MG63 (cell line): ENCODE measurements around the gene KIF18B. TPM values are rescaled to one million over a fixed set of nuclear protein-coding genes. Genes with fewer than 3 reads are reported as not detected.

Experiments used
- DNase-seq: peaks from one replicate; pipeline ENCODE4 v3.0.0-alpha.2; 2020
- H3K27me3 ChIP-seq: fragments of 250-450 bp; sonication (Bioruptor Pico); 2 replicates; pipeline ENCODE4 v1.5.1; 2020; ENCODE audit warnings: mild to moderate bottlenecking, moderate library complexity
- H3K36me3 ChIP-seq: fragments of 250-450 bp; sonication (Bioruptor Pico); 2 replicates; pipeline ENCODE4 v1.5.1; 2020; ENCODE audit warnings: mild to moderate bottlenecking, moderate library complexity
- H3K4me3 ChIP-seq: fragments of 250-450 bp; sonication (Bioruptor Pico); 2 replicates; pipeline ENCODE4 v1.5.1; 2020; ENCODE audit warnings: mild to moderate bottlenecking, moderate library complexity
- H3K9me3 ChIP-seq: fragments of 250-450 bp; sonication (Bioruptor Pico); 2 replicates; pipeline ENCODE4 v1.5.1; 2020; ENCODE audit warnings: mild to moderate bottlenecking, moderate library complexity
- total RNA-seq: library from RNA; depleted of rRNA; stranded (reverse); fragments of >200 nt; shearing (Covaris generic); gene quantifications from 2 replicates; pipeline ENCODE4 v1.2.3, GENCODE V29; 2014; ENCODE audit warnings: low replicate concordance; rRNA removed

KIF18B gene
- total RNA-seq, 1 experiment from 2014 or later, result 21.6 TPM

DNA sequence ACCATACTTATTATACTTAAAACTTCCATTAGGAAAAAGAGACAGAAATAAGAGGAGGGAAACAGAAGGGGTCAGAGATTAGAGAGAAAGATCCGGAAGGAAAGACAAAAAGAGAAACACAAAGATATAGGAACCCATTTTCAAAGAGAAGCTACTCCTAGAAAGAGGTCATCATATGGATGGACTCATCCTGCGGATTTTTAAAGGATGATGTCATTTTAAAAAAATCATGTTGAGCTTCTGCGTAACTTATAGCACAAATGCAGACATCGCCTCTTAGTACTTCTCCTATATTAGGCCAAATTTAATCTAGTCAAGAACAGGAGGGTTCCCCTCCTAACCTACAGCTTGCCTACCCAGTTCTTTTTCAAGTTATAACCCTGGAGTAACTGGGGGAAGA, 66.4 kb downstream of the KIF18B start:
- no peak for DNase-seq
- peaks cover 93% of the 10 kb centered on the region for H3K36me3 ChIP-seq
- no peaks in the 10 kb centered on the region for H3K27me3 ChIP-seq
- no peak overlapping the region for H3K4me3 ChIP-seq
- H3K9me3 ChIP-seq, result no peaks in the 10 kb centered on the region

DNA sequence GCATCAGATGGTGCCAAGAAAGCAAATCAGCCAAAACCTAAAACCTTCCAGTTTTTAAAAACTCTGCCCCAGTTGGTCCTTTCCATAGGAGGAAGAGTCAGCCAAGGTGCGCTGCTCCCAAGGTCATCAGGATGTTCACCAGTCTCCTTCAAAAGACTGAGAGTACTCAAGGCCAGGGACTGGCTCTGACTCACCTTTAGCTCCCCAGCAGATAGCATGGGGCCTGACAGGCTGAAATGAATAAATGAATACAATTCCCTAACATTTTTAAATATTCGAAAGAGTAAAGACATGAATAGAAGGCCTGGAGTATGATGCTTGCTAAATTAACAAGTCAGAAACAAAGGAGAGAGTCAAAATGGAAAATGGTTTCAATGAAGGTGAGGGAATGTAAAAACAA, 67.5 kb downstream of the KIF18B start:
- no peaks in the 10 kb centered on the region for H3K9me3 ChIP-seq
- no peak overlapping the region for H3K4me3 ChIP-seq
- peaks cover 95% of the 10 kb centered on the region for H3K36me3 ChIP-seq
- no peak for DNase-seq
- H3K27me3 ChIP-seq, result no peaks in the 10 kb centered on the region

DNA sequence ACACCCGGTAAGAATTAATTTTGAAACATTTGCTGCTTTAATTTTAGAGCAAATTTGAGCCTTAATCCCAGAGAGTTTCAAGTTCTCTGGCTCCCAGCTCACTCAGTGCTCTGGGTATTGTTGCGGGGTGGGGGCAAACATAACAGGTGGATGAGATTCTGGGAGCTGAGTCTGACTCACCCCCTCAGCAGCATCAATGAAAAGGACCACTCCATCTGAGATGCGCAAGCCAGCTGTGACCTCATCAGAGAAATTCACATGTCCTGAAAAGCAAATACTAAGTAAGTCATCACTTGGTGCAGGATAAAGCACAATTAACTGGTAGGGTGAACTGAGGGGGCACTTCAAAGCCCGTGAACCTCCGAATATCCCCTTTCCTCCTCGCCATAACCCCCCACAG, 68.2 kb downstream of the KIF18B start:
- DNase-seq, result no peak
- peaks cover 95% of the 10 kb centered on the region for H3K36me3 ChIP-seq
- H3K4me3 ChIP-seq, result no peak overlapping the region
- no peaks in the 10 kb centered on the region for H3K27me3 ChIP-seq
- H3K9me3 ChIP-seq, result no peaks in the 10 kb centered on the region

DNA sequence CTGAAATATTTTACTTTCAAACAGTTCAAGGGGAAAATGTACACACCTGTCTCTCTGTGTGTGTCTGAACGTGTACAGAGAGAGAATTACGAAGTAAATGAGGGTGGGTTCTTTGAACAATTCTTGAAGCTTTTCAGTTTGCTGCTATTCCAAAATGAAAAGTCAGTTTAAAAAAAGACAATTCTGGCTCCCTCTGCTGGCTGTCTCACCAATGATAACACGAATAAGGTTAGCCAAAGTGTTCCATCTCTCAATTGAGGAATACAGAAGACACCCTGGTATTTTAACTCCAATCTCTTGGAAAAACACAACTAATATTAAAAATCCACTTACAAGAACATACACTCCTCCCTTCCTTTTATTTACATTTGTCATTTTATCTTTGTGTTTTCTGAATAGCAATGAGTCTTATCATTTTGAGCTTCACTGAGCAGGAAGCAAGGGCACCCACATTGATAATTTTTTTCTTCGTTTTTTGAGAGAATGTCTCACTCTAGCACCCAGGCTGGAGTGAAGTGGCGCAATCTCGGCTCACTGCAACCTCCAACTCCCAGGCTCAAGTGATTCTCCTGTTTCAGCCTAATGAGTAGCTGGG, 68.8 kb downstream of the KIF18B start:
- H3K36me3 ChIP-seq, result peaks cover 92% of the 10 kb centered on the region
- no peak overlapping the region for H3K4me3 ChIP-seq
- no peak for DNase-seq
- H3K27me3 ChIP-seq, result no peaks in the 10 kb centered on the region
- H3K9me3 ChIP-seq, result no peaks in the 10 kb centered on the region

DNA sequence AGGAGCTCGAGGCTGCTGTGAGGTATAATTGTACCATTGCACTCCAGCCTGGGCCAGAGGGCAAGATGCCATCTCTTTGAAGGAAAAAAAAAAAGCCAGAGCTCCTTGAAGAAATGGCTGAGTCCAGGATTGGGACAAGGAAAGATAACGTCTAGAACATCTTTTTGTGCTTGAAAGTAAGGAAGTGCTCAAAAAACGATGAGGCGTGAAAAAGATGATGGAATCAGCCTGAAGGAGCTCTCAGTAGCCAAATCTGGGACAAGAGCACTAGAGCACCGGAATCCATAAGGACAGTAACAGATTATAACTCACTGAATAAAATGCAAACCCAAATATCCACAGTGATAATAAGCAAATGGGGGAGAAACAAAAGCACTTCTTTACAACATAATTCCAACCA, 70.5 kb downstream of the KIF18B start:
- Histone ChIP-seq H3K9me3 (no peaks in the 10 kb centered on the region), H3K4me3 (no peak overlapping the region), H3K27me3 (no peaks in the 10 kb centered on the region), H3K36me3 (peaks cover 90% of the 10 kb centered on the region)
- DNase-seq, result no peak

DNA sequence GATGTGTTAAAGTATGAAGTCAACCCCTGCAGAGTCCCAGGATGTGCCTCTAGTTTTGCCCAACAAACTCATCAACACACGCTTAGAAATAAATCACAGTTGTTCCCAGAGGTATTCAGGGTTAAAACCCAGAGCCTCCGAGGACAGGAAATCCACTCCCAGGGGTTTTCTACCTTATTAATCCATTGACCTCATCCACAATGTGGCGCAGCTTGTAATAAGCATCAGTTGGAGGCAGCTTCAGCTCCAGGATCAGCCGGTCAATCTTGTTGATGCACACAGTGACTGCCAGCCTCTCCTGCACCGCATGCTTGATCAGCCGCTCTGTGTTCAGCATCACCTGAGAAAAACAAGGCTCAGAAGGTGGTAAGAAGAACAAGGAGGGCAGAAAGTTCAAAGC, 71.8 kb downstream of the KIF18B start:
- H3K27me3 ChIP-seq, result no peaks in the 10 kb centered on the region
- H3K36me3 ChIP-seq, result peaks cover 90% of the 10 kb centered on the region
- no peaks in the 10 kb centered on the region for H3K9me3 ChIP-seq
- no peak overlapping the region for H3K4me3 ChIP-seq
- DNase-seq, result no peak

Other genes with a start within 250 kb of the KIF18B start
- gene DBF4B, start 239.1 kb downstream of the KIF18B start, total RNA-seq, result 7.9 and 11.1 TPM in 2 replicates
- 0.72 TPM in 1 of 2 replicates, not detected in the other for gene ADAM11, start 188.8 kb downstream of the KIF18B start, total RNA-seq
- gene GJC1, start 117.5 kb downstream of the KIF18B start, total RNA-seq, result 15.4 and 60.0 TPM in 2 replicates
- gene HIGD1B, start 99.9 kb downstream of the KIF18B start, total RNA-seq, result not detected in 2 replicates
- 156 and 179 TPM in 2 replicates for gene EFTUD2, start 48.3 kb downstream of the KIF18B start, total RNA-seq
- 5.0 TPM in 1 of 2 replicates, not detected in the other for gene GFAP, start 32.3 kb downstream of the KIF18B start, total RNA-seq
- gene C1QL1, start 20.5 kb upstream of the KIF18B start, total RNA-seq, result 6.1 and 7.9 TPM in 2 replicates
- 20.7 and 24.1 TPM in 2 replicates for gene DCAKD, start 103.9 kb upstream of the KIF18B start, total RNA-seq
- gene NMT1, start 113.5 kb upstream of the KIF18B start, total RNA-seq, result 103 and 154 TPM in 2 replicates
- 9.4 and 13.3 TPM in 2 replicates for gene PLCD3, start 184.7 kb upstream of the KIF18B start, total RNA-seq
- gene ACBD4, start 187.9 kb upstream of the KIF18B start, total RNA-seq, result 2.7 and 5.0 TPM in 2 replicates
- 20.3 and 20.8 TPM in 2 replicates for gene HEXIM1, start 200.7 kb upstream of the KIF18B start, total RNA-seq
- 20.6 and 34.3 TPM in 2 replicates for gene HEXIM2, start 214.1 kb upstream of the KIF18B start, total RNA-seq